ENCODE results near the gene RTN1. TPM values are rescaled to one million over a fixed set of nuclear protein-coding genes. Genes with fewer than 3 reads are reported as not detected.
A peak's percentile ranks its signal among the peaks of the same experiment; 100 is the strongest.

Gene RTN1
- total RNA-seq, 4 donors from 2014 or later, result 1.4 to 2.5 (median 1.8) TPM

GRCh38 chr14:59699442-59699841 is 171.1 kb downstream of the RTN1 start:
- Histone ChIP-seq H3K27ac (no peak overlapping the region), H3K27me3 (no peaks in the 10 kb centered on the region), H3K4me1 (no peaks in the 10 kb centered on the region), H3K36me3 (no peaks in the 10 kb centered on the region), H3K4me3 (no peak overlapping the region), H3K9me3 (no peaks in the 10 kb centered on the region)
- no peak for DNase-seq
- no peak for ATAC-seq
- TF ChIP-seq POLR2A (IDR thresholded peaks at IDR 0.05), result no peak
- TF ChIP-seq, protein P1, sequence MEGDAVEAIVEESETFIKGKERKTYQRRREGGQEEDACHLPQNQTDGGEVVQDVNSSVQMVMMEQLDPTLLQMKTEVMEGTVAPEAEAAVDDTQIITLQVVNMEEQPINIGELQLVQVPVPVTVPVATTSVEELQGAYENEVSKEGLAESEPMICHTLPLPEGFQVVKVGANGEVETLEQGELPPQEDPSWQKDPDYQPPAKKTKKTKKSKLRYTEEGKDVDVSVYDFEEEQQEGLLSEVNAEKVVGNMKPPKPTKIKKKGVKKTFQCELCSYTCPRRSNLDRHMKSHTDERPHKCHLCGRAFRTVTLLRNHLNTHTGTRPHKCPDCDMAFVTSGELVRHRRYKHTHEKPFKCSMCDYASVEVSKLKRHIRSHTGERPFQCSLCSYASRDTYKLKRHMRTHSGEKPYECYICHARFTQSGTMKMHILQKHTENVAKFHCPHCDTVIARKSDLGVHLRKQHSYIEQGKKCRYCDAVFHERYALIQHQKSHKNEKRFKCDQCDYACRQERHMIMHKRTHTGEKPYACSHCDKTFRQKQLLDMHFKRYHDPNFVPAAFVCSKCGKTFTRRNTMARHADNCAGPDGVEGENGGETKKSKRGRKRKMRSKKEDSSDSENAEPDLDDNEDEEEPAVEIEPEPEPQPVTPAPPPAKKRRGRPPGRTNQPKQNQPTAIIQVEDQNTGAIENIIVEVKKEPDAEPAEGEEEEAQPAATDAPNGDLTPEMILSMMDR (IDR thresholded peaks at IDR 0.05 in 4 of 5, conservative IDR thresholded peaks at IDR 0.05 in 1 of 5), result no peak
- in situ Hi-C loops (cut with MboI; ENCODE audit: low sequenced_read_pairs in 4 of 4), result no loop called here
- intact Hi-C loops (cut with DNase I; ENCODE audit: low total_unique reads), result no loop called here

- TF ChIP-seq, protein P1 (IDR thresholded peaks at IDR 0.05 in 4 of 5, conservative IDR thresholded peaks at IDR 0.05 in 1 of 5), result no peak
- Histone ChIP-seq H3K36me3 (no peaks in the 10 kb centered on the region), H3K4me1 (no peaks in the 10 kb centered on the region), H3K9me3 (no peaks in the 10 kb centered on the region), H3K4me3 (no peak overlapping the region), H3K27ac (no peak overlapping the region), H3K27me3 (no peaks in the 10 kb centered on the region)
- in situ Hi-C loops (cut with MboI; ENCODE audit: low sequenced_read_pairs in 4 of 4), result no loop called here
- ATAC-seq (no peak), DNase-seq (no peak)
- intact Hi-C loops (cut with DNase I; ENCODE audit: low total_unique reads), result no loop called here
These were observed 171.8 kb downstream of the RTN1 start for GRCh38 chr14:59698793-59699192.

- ATAC-seq (peak; percentile 72 to 89), DNase-seq (peak; percentile 14 to 67)
- H3K27ac ChIP-seq, result peak overlapping the region in 3 of 4 donors; percentile 3 to 63 (median 50)
- in situ Hi-C loops (cut with MboI; ENCODE audit: low sequenced_read_pairs in 4 of 4) (no loop called here), intact Hi-C loops (cut with DNase I; ENCODE audit: low total_unique reads) (no loop called here)
- H3K4me3 ChIP-seq, result no peak overlapping the region
- H3K36me3 ChIP-seq, result no peaks in the 10 kb centered on the region
- TF ChIP-seq, protein P1 (IDR thresholded peaks at IDR 0.05 in 4 of 5, conservative IDR thresholded peaks at IDR 0.05 in 1 of 5), result no peak
- peak in 1 of 2 donors; percentile 14 for TF ChIP-seq POLR2A (IDR thresholded peaks at IDR 0.05)
- H3K9me3 ChIP-seq, result no peaks in the 10 kb centered on the region
- no peaks in the 10 kb centered on the region for H3K27me3 ChIP-seq
- no peaks in the 10 kb centered on the region for H3K4me1 ChIP-seq
These were observed 175.4 kb downstream of the RTN1 start for GRCh38 chr14:59695198-59695597.

- in situ Hi-C loops (cut with MboI; ENCODE audit: low sequenced_read_pairs in 4 of 4) (no loop called here), intact Hi-C loops (cut with DNase I; ENCODE audit: low total_unique reads) (no loop called here)
- Histone ChIP-seq H3K9me3 (no peaks in the 10 kb centered on the region), H3K36me3 (no peaks in the 10 kb centered on the region), H3K27ac (no peak overlapping the region), H3K4me1 (no peaks in the 10 kb centered on the region), H3K4me3 (no peak overlapping the region), H3K27me3 (no peaks in the 10 kb centered on the region)
- ATAC-seq (no peak), DNase-seq (no peak)
- TF ChIP-seq POLR2A (IDR thresholded peaks at IDR 0.05), result no peak
- TF ChIP-seq, protein P1 (IDR thresholded peaks at IDR 0.05 in 4 of 5, conservative IDR thresholded peaks at IDR 0.05 in 1 of 5), result no peak
These were observed 179.3 kb downstream of the RTN1 start for GRCh38 chr14:59691266-59691665.

- no peaks in the 10 kb centered on the region for H3K9me3 ChIP-seq
- H3K27ac ChIP-seq, result no peak overlapping the region
- H3K27me3 ChIP-seq, result no peaks in the 10 kb centered on the region
- H3K4me3 ChIP-seq, result no peak overlapping the region
- intact Hi-C loops (cut with DNase I; ENCODE audit: low total_unique reads), result no loop called here
- ATAC-seq (no peak), DNase-seq (no peak)
- H3K36me3 ChIP-seq, result no peaks in the 10 kb centered on the region
- in situ Hi-C loops (cut with MboI; ENCODE audit: low sequenced_read_pairs in 4 of 4), result no loop called here
- no peaks in the 10 kb centered on the region for H3K4me1 ChIP-seq
- TF ChIP-seq, protein P1 (IDR thresholded peaks at IDR 0.05 in 4 of 5, conservative IDR thresholded peaks at IDR 0.05 in 1 of 5), result no peak
- no peak for TF ChIP-seq POLR2A (IDR thresholded peaks at IDR 0.05)
These were observed 180.2 kb downstream of the RTN1 start for GRCh38 chr14:59690426-59690825.

Data from gastrocnemius medialis (tissue), 4 donors.